ENCODE results near the gene KIF26A. TPM values are rescaled to one million over a fixed set of nuclear protein-coding genes. Genes with fewer than 3 reads are reported as not detected.

The KIF26A gene
- total RNA-seq, 1 donor from 2014 or later: 31.8 TPM

DNA sequence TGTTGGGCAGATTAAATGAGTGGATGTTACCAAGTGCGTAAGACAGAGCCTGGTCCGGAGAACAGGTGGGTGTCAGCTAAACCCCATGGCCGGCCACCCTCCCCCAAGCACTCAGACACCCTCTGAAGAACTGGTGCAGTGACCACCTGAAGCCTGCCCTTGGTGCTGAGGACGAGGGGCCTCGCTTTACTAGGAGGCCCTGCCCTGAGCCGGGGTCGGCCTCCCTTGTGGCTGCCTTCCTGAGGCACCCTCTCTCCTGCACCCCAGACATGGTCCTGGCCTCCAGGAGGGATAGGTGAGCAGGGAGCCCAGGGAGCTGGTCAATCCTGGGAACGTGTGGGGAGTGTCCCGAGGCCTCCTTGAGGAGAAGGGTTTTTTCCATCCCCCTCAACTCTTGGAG lies 4.9 kb upstream of the KIF26A start:
- no peak for DNase-seq

DNA sequence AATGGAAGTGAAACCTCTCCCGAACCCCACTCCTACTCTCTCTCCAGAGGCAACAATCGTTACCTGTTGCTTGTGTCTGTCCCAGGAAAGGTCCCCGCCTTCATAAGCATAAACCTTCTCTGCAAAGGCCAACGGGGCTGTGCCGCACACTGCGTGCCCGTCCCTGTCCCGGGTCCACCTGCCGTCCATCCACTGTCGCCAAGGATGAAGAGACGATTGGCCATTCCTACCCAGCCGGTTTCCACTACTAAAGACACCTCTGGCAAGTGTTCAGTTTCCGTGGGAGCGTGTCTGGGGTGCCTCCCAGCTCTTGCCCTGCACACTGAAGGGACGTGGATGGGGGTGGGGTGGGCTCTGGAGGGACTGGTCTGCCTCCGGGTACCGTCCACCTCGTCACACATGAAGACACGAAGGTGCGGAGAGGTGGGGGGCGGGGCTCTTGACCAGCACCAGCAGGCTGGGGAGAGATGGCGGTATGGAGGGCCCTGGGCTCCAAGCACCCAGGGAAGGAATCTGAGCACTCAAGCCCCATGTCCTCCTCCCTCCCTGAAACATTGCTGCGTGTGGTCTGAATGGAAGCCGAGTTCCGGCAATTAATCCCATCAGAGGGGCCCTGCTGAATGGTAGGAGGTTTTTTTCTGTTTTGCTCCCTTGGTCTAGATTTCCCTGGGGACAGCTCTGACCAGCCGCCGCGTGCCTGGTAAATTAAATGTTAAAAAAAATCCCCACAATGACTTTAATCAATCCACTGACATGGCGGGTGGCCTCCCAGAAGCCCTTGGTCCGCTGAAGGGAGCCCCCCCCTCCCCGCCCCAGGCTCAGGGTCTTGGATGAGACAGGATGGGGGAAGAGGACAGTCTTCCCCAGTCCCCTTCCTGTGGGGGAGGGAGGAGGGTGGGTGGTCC lies 4.1 kb upstream of the KIF26A start:
- DNase-seq: no peak

DNA sequence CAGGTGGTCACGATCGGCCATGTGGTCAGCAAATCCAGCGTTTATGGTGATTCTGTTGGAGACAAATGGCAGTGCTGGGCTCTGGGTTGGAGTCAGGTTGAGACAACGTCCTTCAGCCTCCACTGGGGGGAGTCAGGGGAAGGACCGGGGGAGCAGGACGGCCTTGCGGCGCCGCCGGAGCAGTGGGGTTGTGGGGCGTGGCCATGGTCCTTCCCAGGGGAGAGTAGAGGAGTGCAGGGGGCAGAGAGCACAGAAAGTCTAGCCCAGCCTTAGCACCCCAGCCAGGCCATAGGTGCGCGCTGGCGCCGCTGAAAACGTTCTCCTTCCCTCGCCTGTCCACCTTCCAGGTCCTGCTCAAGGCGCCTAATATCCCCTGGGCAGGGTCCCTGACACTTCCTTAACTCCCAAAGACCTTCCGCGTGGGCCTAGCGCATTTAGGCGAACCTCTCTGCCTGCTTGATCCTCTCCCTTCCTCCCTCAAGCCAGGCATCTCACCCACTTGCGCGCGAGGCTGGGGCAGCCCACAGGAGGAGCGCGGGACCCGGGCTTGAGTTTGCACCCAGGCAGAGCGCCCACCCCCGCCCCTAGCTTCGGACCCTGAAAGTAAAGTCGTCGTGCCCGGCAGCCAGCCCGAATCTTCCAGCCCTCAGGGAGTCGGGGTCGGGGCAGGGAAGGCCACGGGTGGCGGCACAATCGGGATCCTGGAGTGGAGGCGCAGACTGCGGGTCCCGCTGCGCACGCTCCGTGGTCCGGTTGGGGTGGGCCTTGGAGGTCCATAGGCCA lies 3.1 kb upstream of the KIF26A start:
- DNase-seq: peak; percentile 52

DNA sequence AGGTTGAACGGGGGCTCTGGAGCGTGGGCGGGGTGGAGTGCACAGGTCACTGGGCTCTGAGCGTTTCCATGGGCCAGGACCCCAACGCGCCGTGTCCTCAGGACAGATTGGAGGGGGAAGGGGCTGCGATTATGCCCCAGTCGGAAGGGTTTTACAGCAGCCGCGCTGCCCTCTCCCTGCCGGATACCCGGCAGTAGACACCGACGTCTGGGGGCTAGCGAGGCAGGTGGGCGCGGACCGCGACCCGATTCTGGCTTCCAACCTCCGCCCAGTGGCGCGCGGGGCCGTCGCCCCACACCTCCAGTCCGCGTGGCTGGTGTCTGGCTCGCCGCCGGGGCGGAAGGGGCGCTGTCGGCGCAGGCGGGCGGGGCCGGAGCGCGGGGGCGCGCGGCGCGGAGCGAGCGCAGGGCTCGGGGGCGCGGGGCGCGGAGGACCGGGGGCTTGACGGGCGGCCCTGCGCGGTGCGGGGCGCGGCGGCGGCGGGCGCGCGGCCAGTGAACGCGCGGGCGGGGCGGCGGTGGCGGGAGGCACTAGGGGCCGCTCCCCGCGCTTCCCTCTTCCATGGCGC lies 2.4 kb upstream of the KIF26A start:
- DNase-seq: no peak

DNA sequence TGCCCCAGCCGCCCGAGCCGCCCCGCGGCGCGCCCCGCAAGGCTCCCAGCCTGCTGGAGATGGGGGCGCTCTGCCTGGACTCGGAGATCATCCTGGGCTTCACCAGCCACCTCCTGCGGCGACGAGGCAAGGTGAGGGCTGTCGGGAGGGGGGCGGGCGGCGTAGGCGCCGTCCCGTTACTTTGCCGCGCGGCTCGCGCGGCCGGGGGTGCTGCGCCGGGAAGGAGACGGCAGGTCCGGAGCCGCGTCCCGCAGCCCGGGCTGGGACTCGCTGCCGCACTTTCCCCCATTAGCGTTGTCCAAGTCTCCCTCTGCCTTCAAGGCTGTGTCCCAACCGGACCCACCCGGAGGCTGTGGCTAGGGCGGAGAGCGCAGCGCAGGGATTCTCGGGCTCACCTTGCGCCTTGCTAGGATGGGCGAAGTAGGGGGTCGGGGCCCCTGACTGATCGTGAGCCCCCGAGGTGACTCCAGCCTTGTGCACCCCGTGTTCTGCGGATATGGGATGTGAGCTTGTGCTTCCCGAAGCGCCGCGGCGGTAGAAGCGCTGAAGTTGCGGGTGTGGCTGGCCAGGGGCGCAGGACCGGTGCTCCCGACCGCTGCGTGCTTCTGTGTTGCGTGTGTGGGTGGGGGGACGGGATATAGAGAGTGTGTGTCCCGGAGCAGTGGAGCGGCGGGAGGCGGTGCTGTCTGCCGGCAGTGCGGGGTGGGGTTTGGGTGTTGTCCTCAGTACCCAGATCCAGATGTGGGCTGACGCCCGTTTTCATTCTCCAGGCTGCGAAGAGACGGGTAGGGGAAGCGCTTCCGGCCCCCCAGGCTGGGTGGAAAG lies 1.7 kb upstream of the KIF26A start:
- DNase-seq: no peak

DNA sequence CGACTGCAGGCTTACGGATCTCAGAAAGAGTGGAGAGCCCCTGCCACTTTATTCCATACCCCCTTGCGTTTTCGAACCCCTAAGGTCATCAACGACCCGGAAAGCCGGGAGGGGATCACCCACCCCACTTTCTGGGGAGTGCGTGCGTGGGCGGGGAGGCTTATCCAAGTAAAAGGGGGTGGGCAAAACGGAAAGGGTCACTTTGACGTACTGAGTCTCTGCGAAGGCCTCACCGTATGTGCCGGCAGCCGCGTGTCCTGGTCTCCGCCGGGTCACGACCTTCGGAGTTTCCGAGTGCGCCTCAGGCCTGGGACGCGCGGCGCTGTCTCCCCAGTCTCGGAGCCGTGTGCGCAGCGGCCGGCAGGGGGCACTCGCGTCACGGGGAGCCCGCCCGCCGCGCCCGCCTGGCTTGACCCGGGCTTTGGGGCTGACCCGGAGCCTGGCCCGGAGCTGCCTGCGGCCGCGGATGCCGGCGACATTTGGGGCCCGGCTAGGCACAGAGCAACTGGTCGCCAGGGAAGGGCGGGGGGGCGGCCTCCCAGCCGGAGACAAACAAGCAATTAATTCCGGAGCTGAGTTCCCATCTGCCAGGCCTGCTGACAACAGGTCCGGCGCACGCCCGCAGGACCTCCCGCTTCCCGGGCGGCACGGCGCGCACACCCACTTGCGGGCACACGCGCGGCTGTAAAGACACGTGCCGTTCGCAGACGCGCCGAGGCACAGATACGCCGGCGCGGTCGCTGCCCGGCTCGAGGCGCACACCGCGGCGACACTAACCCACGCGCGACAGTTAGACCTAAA lies 890 bp upstream of the KIF26A start:
- DNase-seq: peak; percentile 61

DNA sequence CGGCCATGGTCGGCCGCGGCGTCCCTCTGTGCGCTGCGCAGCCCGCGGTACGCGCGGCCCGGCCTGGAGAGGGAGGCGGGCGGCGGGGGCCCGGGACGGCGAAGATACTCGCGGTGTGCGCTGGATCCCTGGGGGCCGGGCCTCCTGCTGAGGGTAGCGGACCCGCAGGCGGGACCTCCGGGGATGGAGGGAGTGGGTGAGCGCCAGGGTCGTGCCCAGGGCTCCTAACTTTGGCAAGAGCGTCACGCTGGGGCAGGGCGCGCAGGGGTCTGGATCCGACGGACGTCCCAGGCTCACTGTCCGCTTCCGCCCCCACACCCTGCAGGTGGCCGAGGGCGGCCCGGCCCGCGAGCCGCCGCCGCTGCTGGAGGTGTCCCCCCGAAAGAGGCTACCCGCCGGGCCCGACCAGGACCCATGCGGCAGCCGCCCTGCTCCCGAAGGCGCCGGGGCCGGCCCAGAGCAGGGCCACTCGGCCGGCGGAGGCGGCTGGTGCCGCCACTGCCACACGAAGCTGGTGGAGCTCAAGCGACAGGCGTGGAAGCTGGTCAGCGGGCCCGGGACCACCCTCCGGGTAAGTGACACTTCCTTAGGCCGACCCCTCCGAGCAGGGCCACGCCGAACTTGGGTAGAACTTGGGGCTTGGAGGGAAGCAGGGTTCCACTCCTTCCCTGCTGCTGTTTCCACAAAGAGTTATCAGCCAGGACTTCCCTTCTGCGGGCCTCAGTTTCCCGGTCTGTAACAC lies 502 bp downstream of the KIF26A start:
- DNase-seq: no peak

DNA sequence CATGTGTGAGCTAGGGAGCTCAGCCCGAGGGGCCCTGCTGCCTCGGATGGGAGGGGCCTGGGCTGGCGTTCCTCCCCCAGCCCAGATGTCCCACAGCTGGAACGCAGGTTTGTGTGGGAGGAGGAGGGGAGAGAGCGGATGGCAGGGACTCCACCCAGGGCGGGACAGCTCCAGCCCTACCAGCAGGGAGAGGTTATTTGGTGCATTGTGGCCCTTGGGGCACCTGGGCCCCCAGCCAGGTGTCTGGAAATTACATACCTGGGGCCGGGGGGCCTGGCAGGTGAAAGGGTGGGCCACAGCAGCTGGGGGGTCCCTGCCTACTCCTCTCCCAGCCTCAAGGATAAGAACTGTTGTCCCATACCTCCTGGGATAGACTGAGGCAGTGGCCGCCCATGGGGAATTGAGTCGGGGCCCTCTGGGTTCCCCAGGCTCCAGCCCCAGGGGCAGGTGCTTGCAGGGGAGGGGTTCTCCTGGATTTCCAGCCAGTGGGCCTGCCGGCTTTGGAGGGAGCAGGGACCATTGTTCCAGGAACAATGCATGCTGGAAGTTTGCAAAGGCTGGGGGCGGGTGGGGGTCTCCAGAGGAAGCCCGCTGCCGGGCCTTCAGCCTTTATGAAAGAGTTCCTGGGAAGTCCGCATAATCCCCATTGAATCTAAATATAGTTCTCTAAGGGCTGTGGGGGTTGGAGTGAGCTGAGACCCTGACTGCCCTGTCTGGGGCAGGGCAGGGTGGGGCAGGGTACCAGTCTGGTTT lies 1.2 kb downstream of the KIF26A start:
- DNase-seq: no peak

DNA sequence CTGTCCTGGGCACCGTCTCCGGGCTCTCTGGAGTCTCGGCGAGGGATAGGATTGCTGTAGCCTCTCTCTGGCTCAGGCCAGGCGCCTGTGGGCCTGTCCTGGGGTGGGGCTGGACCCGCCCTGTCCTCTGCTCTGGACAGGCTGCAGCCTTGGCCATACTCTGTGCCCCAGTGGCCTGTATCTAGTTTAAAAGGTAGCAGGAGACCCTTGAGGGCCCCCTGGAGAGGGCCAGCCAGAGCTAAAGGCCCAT lies 1.8 kb downstream of the KIF26A start:
- no peak for DNase-seq

DNA sequence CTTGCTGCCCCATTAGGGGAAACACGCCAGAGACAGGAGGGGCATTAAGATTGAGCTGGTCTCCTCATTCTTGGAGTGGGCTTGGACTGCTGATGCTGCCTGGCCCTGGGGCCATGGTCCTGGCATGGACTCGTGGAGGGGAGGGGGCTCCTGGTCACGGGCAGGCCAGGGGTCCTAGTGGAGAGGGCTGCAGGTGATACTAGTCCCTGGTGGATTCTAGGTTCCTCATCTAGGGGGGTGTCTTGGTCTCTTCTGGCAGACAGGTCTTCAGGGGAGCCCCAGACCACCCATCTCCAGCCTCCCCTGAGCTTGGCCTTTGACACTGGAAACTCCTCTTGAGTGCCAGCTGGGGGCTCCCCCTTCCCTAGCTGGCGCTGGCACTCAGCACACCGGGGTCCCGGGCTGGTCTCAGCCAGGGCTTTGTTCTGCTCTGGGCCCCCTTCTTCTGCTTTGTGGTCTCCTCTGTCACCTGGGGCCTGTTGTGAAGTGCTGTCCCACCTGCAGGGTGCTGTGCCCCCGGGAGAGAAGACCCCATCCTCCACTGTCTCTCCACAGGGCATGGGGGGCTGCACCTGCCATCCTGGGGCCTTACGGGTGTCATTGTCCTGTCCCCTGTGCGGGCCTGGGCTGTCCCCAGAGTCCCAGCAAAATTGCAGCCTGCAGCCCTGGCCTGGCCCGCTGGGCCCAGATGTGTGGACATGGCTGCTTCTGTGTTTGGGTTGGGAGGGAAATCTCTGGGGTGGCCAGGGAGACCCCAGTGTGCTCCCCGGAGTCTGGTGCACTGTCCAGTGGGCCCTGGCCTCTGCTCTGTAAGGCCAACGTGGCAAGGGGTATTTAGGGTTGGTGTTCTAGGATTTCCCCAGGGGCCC lies 2.3 kb downstream of the KIF26A start:
- no peak for DNase-seq

DNA sequence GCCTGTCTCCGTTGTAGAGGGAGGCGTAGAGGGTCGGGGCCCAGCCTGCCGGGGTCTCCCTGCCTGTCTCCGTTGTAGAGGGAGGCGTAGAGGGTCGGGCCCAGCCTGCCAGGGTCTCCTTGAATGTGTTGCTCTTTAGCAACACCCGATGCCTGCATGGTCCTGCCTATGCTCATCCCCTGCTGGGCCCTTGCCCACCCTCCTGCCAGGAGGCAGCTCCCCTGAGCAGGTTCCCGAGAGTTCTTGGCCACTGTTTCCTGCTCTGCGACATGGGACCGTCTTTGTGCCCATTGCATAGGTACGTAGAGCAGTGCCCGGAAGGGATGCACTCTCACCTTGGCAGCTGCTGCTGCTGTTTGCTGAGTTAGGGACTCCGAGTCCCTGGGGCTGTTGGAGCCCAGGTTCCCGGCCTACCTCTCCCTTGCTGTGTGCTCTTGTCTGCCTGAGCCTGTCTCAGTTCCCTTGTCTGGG lies 3.3 kb downstream of the KIF26A start:
- no peak for DNase-seq

DNA sequence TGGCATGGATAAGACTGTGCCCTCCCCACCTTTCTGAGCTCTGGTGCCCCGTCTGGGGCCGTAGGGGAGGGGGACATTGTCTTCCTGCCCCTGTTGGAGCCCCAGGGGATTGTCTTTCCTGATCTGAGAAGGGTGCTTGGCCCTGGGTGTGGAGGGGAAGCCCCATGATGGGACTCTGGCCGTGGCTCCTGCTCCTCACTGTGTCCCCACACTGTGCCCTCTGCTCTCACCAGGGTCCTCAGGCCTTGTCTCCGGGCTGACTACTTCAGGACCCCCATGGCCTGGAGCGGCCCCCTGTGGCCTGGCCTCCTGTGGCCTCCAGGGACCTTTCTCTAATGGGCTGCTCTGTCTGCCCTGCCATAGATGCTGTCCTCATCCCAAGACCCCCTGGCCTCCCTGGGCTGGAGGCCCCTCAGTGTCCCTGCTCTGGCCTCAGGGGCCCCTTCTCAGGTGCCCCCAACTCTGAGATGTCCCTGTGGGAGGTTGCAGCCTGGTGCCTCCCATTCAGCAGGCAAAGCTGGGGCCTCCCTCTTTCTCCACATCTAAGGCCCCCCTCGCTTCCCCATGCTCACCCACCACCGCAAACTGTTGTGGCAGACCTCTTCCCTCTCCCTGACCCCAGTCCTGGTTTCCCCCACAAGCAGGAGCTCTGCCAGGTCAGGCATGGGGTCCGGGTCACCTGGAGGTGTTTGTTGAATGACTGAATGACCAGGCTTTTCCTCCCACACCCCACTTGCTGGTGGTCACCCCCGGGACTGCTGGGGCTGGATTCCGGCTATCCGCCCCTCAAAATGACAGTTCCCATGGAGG lies 4.0 kb downstream of the KIF26A start:
- no peak for DNase-seq

DNA sequence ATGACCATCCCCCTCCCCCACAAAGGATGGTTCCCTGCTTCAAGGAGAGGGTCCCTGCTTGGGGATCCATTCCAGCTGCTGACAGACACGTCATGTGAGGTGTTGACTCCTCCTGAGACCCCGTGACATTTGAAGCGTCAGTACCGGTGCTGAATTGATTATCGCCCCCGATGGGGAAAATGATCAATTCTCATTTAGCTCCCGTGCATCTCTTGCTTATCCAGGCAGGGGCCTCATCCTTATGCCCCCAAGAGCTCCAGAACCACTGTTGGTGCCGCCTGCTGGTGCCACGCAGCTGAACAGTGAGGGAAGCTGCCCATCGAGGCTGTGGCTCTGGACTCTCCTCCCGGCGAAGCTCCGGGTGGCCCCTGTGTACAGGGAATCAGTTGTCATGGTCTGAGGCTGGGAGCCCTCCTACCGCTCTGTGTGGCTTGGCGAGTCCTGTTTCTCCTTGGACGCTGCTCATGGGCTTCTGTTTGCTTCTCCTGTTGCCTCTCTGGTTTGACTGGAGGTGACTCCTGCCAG lies 4.6 kb downstream of the KIF26A start:
- no peak for DNase-seq

DNA sequence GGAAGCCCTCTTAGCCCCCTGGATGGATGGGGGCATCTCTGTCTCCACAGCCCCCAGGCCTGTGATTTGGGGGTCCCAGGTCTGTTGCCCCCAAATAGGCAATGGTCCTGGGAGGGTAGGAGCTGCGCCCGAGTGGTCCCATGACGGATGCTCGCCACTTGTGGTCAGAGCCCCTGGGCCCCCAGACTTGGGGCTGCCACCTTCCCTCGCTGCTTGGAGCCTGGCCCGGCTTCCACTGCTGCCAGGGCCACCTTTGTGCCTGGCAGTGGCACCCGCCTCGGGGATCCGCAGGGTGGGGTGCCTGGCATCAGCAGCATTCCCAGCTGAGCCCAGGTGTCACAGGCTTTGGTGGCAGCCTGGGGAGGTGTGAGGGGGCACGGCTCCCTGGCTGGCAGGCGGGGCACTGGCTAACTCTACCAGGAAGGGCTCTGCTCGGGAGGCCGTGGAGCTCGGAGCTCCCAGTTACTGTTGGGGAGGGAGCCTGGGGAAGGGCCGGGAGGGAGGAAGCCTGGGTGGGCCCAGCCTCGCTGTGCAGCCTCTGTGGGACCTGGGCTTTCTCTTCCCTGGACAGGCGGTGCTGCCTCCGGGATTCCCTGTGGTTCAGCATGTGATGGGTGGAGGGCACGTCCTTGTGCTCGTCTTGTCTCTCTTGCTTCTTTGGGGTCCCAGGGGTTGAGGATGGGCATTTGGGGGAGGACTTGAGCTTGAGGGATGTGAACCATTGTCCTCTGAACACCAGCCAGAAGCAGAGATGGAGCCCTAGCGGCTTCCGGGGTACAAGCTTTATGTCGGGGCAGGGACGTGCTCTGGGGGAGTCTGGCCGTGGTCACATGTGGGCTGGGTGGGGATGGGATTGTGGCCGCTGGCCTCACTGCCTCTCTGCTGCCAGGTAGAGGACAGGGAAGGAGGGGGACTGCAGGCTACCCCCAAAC lies 5.4 kb downstream of the KIF26A start:
- no peak for DNase-seq

DNA sequence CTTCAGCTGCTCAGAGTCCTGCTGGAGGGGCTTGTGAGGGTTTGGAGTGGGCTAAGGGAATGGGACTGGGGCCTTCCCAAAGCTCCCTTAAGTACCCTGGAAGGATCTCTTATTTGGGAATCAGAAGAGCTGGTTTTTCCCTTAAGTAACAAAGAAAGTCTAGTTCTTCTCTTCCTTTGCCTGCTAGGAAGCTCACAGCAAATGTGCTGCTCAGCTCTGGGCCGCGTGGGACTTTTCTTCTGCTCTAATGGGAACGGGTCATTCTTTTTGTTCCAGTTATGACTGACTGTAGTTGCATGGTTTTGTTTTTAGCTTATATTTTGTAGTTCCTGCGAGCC lies 6.0 kb downstream of the KIF26A start:
- no peak for DNase-seq

DNA sequence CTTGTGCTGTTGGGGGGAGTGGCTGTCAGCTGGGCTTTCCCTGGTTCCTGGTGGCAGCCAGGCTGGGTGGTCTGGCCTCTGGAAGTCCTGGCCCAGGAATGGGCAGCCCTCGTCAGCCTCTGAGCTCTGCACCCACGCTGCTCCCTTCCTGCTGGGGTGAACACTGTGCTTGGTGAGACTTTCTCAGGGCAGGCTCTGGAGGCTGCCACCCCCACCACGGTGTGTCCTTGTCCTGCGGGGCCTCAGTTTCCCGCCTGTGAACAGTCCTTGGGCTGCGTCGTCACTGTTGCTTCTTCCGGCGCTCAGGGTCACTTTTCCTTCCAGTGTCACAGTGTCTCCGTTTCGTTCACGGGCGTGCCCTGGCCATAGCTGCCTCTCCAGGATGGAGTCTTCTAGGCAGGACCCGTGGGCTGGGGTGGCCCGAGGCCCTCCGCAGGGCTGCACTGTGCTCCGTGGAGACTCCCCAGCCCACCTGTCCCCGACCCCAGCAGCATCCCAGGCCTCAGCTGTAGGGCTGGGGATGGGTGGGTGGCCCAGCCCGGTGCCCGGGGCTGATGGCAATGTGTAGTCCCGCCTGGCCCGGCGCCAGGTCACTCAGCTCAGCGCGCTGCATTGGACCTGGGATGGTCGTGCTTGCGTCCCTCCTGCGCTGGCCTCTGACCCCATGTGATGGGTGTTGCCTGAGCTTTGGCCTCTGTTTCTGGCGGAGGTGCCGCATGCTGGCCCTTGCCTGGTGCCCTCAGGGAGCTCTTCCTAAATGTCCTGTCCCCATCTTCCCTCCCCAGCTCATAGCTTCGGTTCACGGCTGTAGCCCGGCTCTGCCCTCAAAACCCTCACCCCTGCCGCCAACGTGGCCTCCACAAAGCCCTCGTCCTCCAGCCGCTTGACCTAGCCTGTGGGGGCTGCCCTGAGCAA lies 6.8 kb downstream of the KIF26A start:
- no peak for DNase-seq
